Measurements from ENCODE around the gene NSG1. TPM values are rescaled to one million over a fixed set of nuclear protein-coding genes. Genes with fewer than 3 reads are reported as not detected.

NSG1 gene
- total RNA-seq, 1 experiment from 2014 or later = 1.3 TPM

GRCh38 chr4:4388311-4388790, 1.4 kb downstream of the NSG1 start:
- CTCF ChIA-PET = no interaction called here
- Histone ChIP-seq H3K36me3 (ENCODE audit: insufficient read depth, low read length, poor library complexity, severe bottlenecking) (no peaks in the 10 kb centered on the region), H3K4me1 (ENCODE audit: insufficient read depth, low read length, poor library complexity, severe bottlenecking) (peaks cover 16% of the 10 kb centered on the region), H3K27me3 (replicated peaks; ENCODE audit: insufficient read depth, low read depth, low read length, poor library complexity) (peaks cover 56% of the 10 kb centered on the region), H3K9me3 (ENCODE audit: low read depth, low read length, poor library complexity, severe bottlenecking) (no peaks in the 10 kb centered on the region), H3K4me3 (ENCODE audit: low read depth, low read length, poor library complexity, severe bottlenecking) (peak overlapping the region; percentile 55), H3K27ac (ENCODE audit: low read depth, low read length, poor library complexity, severe bottlenecking) (no peak overlapping the region)
- no TSS peak for BruUV-seq (replicated peaks)
- POLR2A ChIA-PET (ENCODE audit: low non-redundant PET) = no interaction called here
- DNase-seq (ENCODE audit: low spot score) = no peak
- intact Hi-C loops (cut with micrococcal nuclease; ENCODE audit: unreplicated experiment) = loop anchor here (5.0 kb wide), 1 partner anchor 44 kb away; no protein-coding TSS in a partner anchor
- no peak for TF ChIP-seq EZH2 (IDR thresholded peaks at IDR 0.05; ENCODE audit: borderline replicate concordance, low read depth, low read length, poor library complexity, severe bottlenecking)
- TF ChIP-seq, protein P1, sequence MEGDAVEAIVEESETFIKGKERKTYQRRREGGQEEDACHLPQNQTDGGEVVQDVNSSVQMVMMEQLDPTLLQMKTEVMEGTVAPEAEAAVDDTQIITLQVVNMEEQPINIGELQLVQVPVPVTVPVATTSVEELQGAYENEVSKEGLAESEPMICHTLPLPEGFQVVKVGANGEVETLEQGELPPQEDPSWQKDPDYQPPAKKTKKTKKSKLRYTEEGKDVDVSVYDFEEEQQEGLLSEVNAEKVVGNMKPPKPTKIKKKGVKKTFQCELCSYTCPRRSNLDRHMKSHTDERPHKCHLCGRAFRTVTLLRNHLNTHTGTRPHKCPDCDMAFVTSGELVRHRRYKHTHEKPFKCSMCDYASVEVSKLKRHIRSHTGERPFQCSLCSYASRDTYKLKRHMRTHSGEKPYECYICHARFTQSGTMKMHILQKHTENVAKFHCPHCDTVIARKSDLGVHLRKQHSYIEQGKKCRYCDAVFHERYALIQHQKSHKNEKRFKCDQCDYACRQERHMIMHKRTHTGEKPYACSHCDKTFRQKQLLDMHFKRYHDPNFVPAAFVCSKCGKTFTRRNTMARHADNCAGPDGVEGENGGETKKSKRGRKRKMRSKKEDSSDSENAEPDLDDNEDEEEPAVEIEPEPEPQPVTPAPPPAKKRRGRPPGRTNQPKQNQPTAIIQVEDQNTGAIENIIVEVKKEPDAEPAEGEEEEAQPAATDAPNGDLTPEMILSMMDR (conservative IDR thresholded peaks at IDR 0.05; ENCODE audit: low read depth, low read length) = no peak

DNA sequence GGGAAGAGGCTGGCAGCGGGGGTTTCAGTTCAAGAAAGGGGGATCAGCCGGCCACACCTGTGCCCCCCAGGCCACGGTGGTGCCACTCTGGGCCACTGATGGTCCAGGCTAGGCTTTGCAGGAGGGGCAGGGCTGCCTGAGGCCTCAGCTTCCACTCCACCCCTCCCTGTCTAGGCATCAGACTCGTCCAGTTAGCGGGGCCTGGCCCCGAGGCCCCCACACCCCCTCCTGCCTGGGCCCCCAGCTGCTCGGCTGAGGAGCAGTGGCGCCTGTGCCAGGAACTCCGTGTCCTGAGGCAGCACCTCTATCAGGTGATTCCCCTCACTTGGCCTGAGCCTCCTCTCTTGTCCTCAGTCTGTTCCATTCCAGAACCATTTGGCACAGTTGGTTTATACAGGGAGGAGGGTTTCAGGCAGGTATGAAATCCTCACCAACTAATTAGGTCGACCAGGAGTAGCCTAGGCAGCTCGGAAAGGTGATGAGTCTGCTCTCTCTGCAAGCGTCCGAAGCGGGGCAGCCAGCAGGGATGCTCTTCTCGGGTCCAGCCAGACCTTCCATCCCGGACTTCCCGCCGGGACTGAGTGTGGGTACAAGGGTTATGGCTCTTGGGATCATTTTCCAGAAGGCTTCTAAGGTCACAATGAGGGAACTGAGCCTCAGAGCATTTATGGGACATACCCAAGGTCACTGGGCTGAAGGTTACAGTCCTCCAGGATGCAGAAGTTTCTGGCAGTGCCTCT, 2.1 kb downstream of the NSG1 start:
- ChIA-PET POLR2A (ENCODE audit: low non-redundant PET) (no interaction called here), CTCF (no interaction called here)
- intact Hi-C loops (cut with micrococcal nuclease; ENCODE audit: unreplicated experiment) = loop anchor here (5.0 kb wide), 1 partner anchor 43 kb away; no protein-coding TSS in a partner anchor
- no peaks in the 10 kb centered on the region for H3K36me3 ChIP-seq (ENCODE audit: insufficient read depth, low read length, poor library complexity, severe bottlenecking)
- no peak for DNase-seq (ENCODE audit: low spot score)
- BruUV-seq (replicated peaks) = no TSS peak
- H3K27ac ChIP-seq (ENCODE audit: low read depth, low read length, poor library complexity, severe bottlenecking) = no peak overlapping the region
- peaks cover 16% of the 10 kb centered on the region for H3K4me1 ChIP-seq (ENCODE audit: insufficient read depth, low read length, poor library complexity, severe bottlenecking)
- no peak for TF ChIP-seq EZH2 (IDR thresholded peaks at IDR 0.05; ENCODE audit: borderline replicate concordance, low read depth, low read length, poor library complexity, severe bottlenecking)
- TF ChIP-seq, protein P1 (conservative IDR thresholded peaks at IDR 0.05; ENCODE audit: low read depth, low read length) = no peak
- no peak overlapping the region for H3K4me3 ChIP-seq (ENCODE audit: low read depth, low read length, poor library complexity, severe bottlenecking)
- H3K9me3 ChIP-seq (ENCODE audit: low read depth, low read length, poor library complexity, severe bottlenecking) = no peaks in the 10 kb centered on the region
- H3K27me3 ChIP-seq (replicated peaks; ENCODE audit: insufficient read depth, low read depth, low read length, poor library complexity) = peaks cover 54% of the 10 kb centered on the region

- no peak overlapping the region for H3K4me3 ChIP-seq (ENCODE audit: low read depth, low read length, poor library complexity, severe bottlenecking)
- BruUV-seq (replicated peaks) = no TSS peak
- H3K9me3 ChIP-seq (ENCODE audit: low read depth, low read length, poor library complexity, severe bottlenecking) = no peaks in the 10 kb centered on the region
- H3K36me3 ChIP-seq (ENCODE audit: insufficient read depth, low read length, poor library complexity, severe bottlenecking) = no peaks in the 10 kb centered on the region
- ChIA-PET POLR2A (ENCODE audit: low non-redundant PET) (no interaction called here), CTCF (no interaction called here)
- DNase-seq (ENCODE audit: low spot score) = no peak
- intact Hi-C loops (cut with micrococcal nuclease; ENCODE audit: unreplicated experiment) = no loop called here
- H3K4me1 ChIP-seq (ENCODE audit: insufficient read depth, low read length, poor library complexity, severe bottlenecking) = peaks cover 16% of the 10 kb centered on the region
- TF ChIP-seq, protein P1 (conservative IDR thresholded peaks at IDR 0.05; ENCODE audit: low read depth, low read length) = no peak
- no peak for TF ChIP-seq EZH2 (IDR thresholded peaks at IDR 0.05; ENCODE audit: borderline replicate concordance, low read depth, low read length, poor library complexity, severe bottlenecking)
- peaks cover 47% of the 10 kb centered on the region for H3K27me3 ChIP-seq (replicated peaks; ENCODE audit: insufficient read depth, low read depth, low read length, poor library complexity)
- no peak overlapping the region for H3K27ac ChIP-seq (ENCODE audit: low read depth, low read length, poor library complexity, severe bottlenecking)
Observed at GRCh38 chr4:4390046-4390445, 3.1 kb downstream of the NSG1 start.

All from A673 (cell line).